Type B pancreatic cell (in vitro differentiated cells): Measurements from ENCODE around the gene PES1. TPM values are rescaled to one million over a fixed set of nuclear protein-coding genes. Genes with fewer than 3 reads are reported as not detected.
A peak's percentile ranks its signal among the peaks of the same experiment; 100 is the strongest.
"Not testable (repeated sequence)": the region's sequence is repeated elsewhere in the genome, so short reads cannot be mapped to it uniquely, and the experiment has no call there.

Experiments
- DNase-seq: peaks from one replicate; pipeline ENCODE4 v3.0.0; 2021; ENCODE audit warnings: mixed read lengths; ENCODE audit not compliant: unreplicated experiment; ENCODE audit errors: extremely low spot score
- H3K27ac Mint-ChIP-seq: 2 replicates; pipeline ENCODE4 v1.8.0; 2021; ENCODE audit warnings: mild to moderate bottlenecking, mixed read lengths
- H3K27me3 Mint-ChIP-seq: 2 replicates; pipeline ENCODE4 v1.8.0; 2021; ENCODE audit warnings: mixed read lengths
- H3K36me3 Mint-ChIP-seq: 2 replicates; pipeline ENCODE4 v1.8.0; 2021; ENCODE audit warnings: mixed read lengths
- H3K4me1 Mint-ChIP-seq: one replicate; pipeline ENCODE4 v1.8.0; 2021; ENCODE audit warnings: mixed read lengths; ENCODE audit not compliant: unreplicated experiment
- H3K4me3 Mint-ChIP-seq: 2 replicates; pipeline ENCODE4 v1.8.0; 2021; ENCODE audit warnings: mild to moderate bottlenecking, mixed read lengths
- H3K9me3 Mint-ChIP-seq: 2 replicates; pipeline ENCODE4 v1.8.0; 2021; ENCODE audit warnings: mixed read lengths
- CTCF ChIP-seq: fragments of 200-600 bp; sonication (generic); conservative IDR thresholded peaks from 2 replicates; pipeline ENCODE4 v1.5.0; 2021; ENCODE audit warnings: antibody characterized with exemption, mild to moderate bottlenecking
- total RNA-seq: library from RNA; stranded (reverse); gene quantifications from 2 replicates; pipeline ENCODE4 v1.2.1, GENCODE V29; 2021; ENCODE audit warnings: low replicate concordance

PES1 gene
- total RNA-seq, 1 donor from 2014 or later, result 77.0 TPM

GRCh38 chr22:30573594-30574094 is 18.1 kb downstream of the PES1 start:
- Mint-ChIP-seq H3K36me3 (no peaks in the 10 kb centered on the region), H3K27ac (no peak overlapping the region), H3K9me3 (no peaks in the 10 kb centered on the region), H3K4me3 (peak overlapping the region; percentile 77), H3K4me1 (peaks cover 12% of the 10 kb centered on the region), H3K27me3 (peaks cover 19% of the 10 kb centered on the region)
- DNase-seq, result no peak
- TF ChIP-seq CTCF, result no peak

- no peaks in the 10 kb centered on the region for H3K36me3 Mint-ChIP-seq
- peak overlapping the region; percentile 77 for H3K4me3 Mint-ChIP-seq
- peaks cover 12% of the 10 kb centered on the region for H3K4me1 Mint-ChIP-seq
- DNase-seq, result no peak
- H3K27me3 Mint-ChIP-seq, result peaks cover 19% of the 10 kb centered on the region
- TF ChIP-seq CTCF, result no peak
- H3K9me3 Mint-ChIP-seq, result no peaks in the 10 kb centered on the region
- H3K27ac Mint-ChIP-seq, result no peak overlapping the region
Measured at GRCh38 chr22:30572840-30573593, 18.7 kb downstream of the PES1 start.

DNA sequence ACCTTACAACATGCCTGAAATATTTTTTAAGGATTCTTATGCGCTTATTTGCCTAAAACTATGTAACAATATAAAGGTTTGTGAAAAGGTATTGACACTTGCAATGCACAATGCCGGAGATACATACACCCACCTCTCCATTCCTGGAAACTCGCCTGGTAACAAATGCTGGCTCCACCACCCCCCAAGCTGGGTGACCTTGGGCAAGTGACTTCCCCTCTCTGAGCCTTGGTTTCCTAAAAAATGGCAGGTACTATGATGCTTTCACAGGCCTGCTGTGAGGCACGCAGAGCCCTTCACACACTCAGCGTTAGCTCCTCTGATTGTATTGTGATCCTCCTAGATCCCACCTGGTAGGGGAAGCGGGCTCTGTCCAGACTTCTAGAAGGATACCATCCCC is 19.5 kb downstream of the PES1 start:
- Mint-ChIP-seq H3K36me3 (no peaks in the 10 kb centered on the region), H3K9me3 (no peaks in the 10 kb centered on the region), H3K27me3 (peaks cover 19% of the 10 kb centered on the region), H3K4me3 (no peak overlapping the region), H3K27ac (no peak overlapping the region), H3K4me1 (peaks cover 12% of the 10 kb centered on the region)
- no peak for TF ChIP-seq CTCF
- DNase-seq, result no peak

DNA sequence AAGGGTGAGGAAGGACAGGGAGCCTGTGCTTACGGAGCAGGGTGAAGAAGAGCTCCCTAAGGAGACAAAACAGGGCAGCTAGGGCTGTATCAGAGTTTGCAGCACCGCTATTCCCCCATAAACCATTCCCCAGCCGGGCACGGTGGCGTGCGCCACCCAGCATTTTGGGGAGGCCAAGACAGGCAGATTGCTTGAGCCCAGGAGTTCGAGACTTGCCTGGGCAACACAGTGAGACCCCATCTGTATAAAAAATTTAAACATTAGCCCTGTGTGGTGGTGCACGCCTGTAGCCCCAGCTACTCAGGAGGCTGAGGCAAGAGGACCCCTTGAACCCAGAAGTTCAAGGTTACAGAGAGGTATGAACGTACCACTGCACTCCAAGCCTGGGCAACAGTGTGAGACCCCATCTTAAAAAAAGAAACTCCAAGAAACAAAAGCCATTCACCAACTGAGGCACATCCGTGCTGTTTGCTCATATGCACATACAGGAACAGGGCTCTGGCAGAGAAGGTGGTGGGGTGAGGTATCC is 22.0 kb downstream of the PES1 start:
- Mint-ChIP-seq H3K4me3 (no peak overlapping the region), H3K36me3 (no peaks in the 10 kb centered on the region), H3K27ac (no peak overlapping the region), H3K4me1 (peaks cover 12% of the 10 kb centered on the region), H3K27me3 (peaks cover 25% of the 10 kb centered on the region), H3K9me3 (no peaks in the 10 kb centered on the region)
- no peak for TF ChIP-seq CTCF
- no peak for DNase-seq

DNA sequence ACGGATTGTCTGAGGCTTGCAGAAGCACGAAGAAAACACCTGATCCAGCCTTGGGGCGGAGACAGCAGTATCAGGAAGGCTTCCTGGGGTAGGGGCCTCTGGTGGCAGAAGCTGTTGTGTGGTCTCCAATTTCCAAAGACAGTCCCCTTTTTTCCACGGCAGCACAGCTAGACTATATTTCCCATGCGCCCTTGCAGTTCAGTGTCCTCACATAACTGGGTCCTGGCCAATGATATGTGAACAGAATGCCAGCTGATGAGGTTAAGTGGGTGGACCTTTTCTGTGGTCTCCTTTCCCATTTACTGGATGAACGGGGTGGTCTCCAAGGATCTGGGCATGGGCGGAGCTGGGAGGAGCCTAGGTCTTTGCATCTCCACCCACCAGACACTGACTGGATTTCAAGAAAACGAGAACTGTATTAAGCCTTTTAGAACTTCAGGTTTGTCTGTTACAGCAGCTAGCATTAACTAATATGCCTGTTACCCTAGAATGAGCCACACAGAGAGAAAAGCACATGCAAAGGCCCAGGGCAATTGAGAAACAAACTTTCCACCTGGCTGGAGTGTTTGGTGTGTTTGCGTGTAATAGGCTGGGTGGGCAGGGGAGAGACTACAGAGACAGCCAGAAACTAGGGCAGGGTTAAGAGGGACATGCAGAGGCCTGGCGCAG is 23.4 kb downstream of the PES1 start:
- Mint-ChIP-seq H3K9me3 (no peaks in the 10 kb centered on the region), H3K27me3 (peaks cover 21% of the 10 kb centered on the region), H3K4me3 (no peak overlapping the region), H3K4me1 (peaks cover 4% of the 10 kb centered on the region), H3K36me3 (no peaks in the 10 kb centered on the region), H3K27ac (no peak overlapping the region)
- no peak for DNase-seq
- TF ChIP-seq CTCF, result no peak

DNA sequence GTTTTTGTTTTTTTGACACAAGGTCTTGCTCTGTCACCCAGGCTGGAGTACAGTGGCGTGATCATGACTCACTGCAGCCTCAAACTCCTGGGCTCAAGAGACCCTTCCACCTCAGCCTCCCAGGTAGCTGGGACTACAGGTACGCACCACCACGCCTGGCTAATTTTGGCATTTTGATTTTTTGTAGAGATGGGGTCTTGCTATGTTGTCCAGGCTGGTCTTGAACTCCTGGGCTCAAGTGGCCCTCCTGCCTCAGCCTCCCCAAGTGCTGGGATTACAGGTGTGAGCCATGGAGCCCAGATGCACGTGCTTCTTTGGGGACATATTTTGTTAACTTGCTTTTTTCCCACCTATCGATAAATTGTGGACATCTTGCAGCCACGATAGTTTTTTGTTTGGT is 24.4 kb downstream of the PES1 start:
- not testable (repeated sequence) for H3K36me3 Mint-ChIP-seq
- peaks cover 17% of the 10 kb centered on the region for H3K27me3 Mint-ChIP-seq

More for the DNA sequence above, 24.4 kb downstream of the PES1 start:
- H3K9me3 Mint-ChIP-seq, H3K4me3 Mint-ChIP-seq, H3K27ac Mint-ChIP-seq, H3K4me1 Mint-ChIP-seq, DNase-seq: not testable (repeated sequence)
